Hepatocyte (in vitro differentiated cells): Measurements from ENCODE around the gene ADAMTSL5. TPM values are rescaled to one million over a fixed set of nuclear protein-coding genes. Genes with fewer than 3 reads are reported as not detected.

ENCODE experiments used
- DNase-seq: peaks from one replicate; pipeline ENCODE4 v3.0.0-alpha.2; 2016; ENCODE audit warnings: low spot score
- H2AFZ ChIP-seq: fragments of 200-600 bp; sonication (generic); 2 replicates; pipeline ENCODE4 v1.6.0; 2016; ENCODE audit warnings: antibody characterized with exemption, mild to moderate bottlenecking
- H3K27ac ChIP-seq: fragments of 200-600 bp; sonication (generic); 2 replicates; pipeline ENCODE4 v1.5.1; 2016; ENCODE audit warnings: mild to moderate bottlenecking
- H3K27me3 ChIP-seq: fragments of 200-600 bp; sonication (generic); 2 replicates; pipeline ENCODE4 v1.6.1; 2016
- H3K36me3 ChIP-seq: fragments of 200-600 bp; sonication (generic); replicated peaks from 2 replicates; pipeline ENCODE4 v1.5.1; 2016; ENCODE audit warnings: low read depth; ENCODE audit not compliant: insufficient read depth
- H3K4me1 ChIP-seq: fragments of 200-600 bp; sonication (generic); 2 replicates; pipeline ENCODE4 v1.5.1; 2016; ENCODE audit warnings: mild to moderate bottlenecking, moderate library complexity; ENCODE audit not compliant: insufficient read depth
- H3K4me2 ChIP-seq: fragments of 200-600 bp; sonication (generic); 2 replicates; pipeline ENCODE4 v1.6.0; 2016
- H3K4me3 ChIP-seq: fragments of 200-600 bp; sonication (generic); 2 replicates; pipeline ENCODE4 v1.5.1; 2016; ENCODE audit warnings: mild to moderate bottlenecking
- H3K79me2 ChIP-seq: fragments of 200-600 bp; sonication (generic); 2 replicates; pipeline ENCODE4 v1.6.0; 2017; ENCODE audit warnings: mild to moderate bottlenecking
- H3K9me2 ChIP-seq: fragments of 200-600 bp; sonication (generic); replicated peaks from 2 replicates; pipeline ENCODE4 v1.6.0; 2017; ENCODE audit warnings: mild to moderate bottlenecking; ENCODE audit not compliant: insufficient read depth
- H3K9me3 ChIP-seq: fragments of 200-600 bp; sonication (generic); 2 replicates; pipeline ENCODE4 v1.5.1; 2016; ENCODE audit warnings: low read depth, mild to moderate bottlenecking
- H4K20me1 ChIP-seq: fragments of 200-600 bp; sonication (generic); 2 replicates; pipeline ENCODE4 v1.6.0; 2016; ENCODE audit warnings: mild to moderate bottlenecking; ENCODE audit not compliant: insufficient read depth, poor library complexity, severe bottlenecking
- CTCF ChIP-seq: fragments of 200-600 bp; sonication (generic); IDR thresholded peaks from 2 replicates; pipeline ENCODE4 v1.5.1; 2016; ENCODE audit warnings: antibody characterized with exemption, mild to moderate bottlenecking; ENCODE audit not compliant: poor library complexity
- EZH2 ChIP-seq: fragments of 200-600 bp; sonication (generic); IDR thresholded peaks from 2 replicates; pipeline ENCODE4 v1.6.1; 2016; ENCODE audit warnings: antibody characterized with exemption, mild to moderate bottlenecking, borderline replicate concordance
- EZH2phosphoT487 ChIP-seq: fragments of 200-600 bp; sonication (generic); IDR thresholded peaks from one replicate; pipeline ENCODE4 v1.6.1; 2018; ENCODE audit warnings: antibody characterized with exemption, mild to moderate bottlenecking, low read depth, moderate library complexity; ENCODE audit not compliant: unreplicated experiment, severe bottlenecking
- WGBS: methylation state at CpG from one replicate; pipeline ENCODE4 v1.1.6; 2016; ENCODE audit warnings: low lambda C conversion rate; ENCODE audit errors: missing lambda C conversion rate; 5-methylcytosine and 5-hydroxymethylcytosine counted together
- polyA plus RNA-seq: library from polyadenylated mRNA; unstranded; fragments of >200 nt; fragmentation: Nextera tagmentation; extraction: Ambion mirVana; gene quantifications from 2 replicates; pipeline ENCODE4 v1.2.1, GENCODE V29; 2016
- total RNA-seq: library from RNA; depleted of rRNA; stranded (reverse); fragments of >200 nt; gene quantifications from 2 replicates; pipeline ENCODE4 v1.2.3, GENCODE V29; 2014

The ADAMTSL5 gene
- total and polyA plus RNA-seq, 2 experiments from 2014 or later, result 8.3 to 45.5 TPM

DNA sequence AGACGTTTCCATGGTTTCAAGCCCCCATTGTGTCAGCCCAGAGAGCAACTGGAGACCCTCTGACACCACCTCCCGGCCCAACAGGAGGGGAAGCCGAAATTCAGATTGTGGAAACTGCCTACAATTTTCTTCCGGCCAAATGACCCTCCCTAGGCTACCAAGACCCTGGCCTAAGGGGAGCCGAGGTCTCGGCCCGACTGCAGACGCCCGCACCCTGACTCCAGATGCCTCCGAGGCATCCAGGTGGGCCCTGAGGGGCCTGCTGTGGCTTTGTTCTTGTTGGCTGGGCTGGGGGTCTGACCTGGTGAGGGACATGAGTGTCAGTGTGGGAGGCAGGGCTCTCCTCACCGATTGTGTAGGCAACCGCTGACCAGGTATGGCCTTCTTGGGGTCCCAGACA, 45.7 kb upstream of the ADAMTSL5 start:
- H3K4me3 ChIP-seq, result no peak overlapping the region
- no peaks in the 10 kb centered on the region for H3K4me1 ChIP-seq
- no peaks in the 10 kb centered on the region for H3K9me2 ChIP-seq
- no peaks in the 10 kb centered on the region for H3K9me3 ChIP-seq
- no peaks in the 10 kb centered on the region for H3K36me3 ChIP-seq
- no peak overlapping the region for H3K4me2 ChIP-seq
- no peak for TF ChIP-seq CTCF
- TF ChIP-seq EZH2, result no peak
- no peak for TF ChIP-seq EZH2phosphoT487
- 92% methylated on average over 12 of the region's 12 CpGs for WGBS
- H4K20me1 ChIP-seq, result peaks cover 77% of the 10 kb centered on the region
- H3K27ac ChIP-seq, result no peak overlapping the region
- peaks cover 67% of the 10 kb centered on the region for H3K79me2 ChIP-seq
- H2AFZ ChIP-seq, result no peak overlapping the region
- DNase-seq, result no peak
- no peaks in the 10 kb centered on the region for H3K27me3 ChIP-seq

GRCh38 chr19:1556390-1557070, 43.7 kb upstream of the ADAMTSL5 start:
- Histone ChIP-seq H3K4me1 (no peaks in the 10 kb centered on the region), H3K9me2 (no peaks in the 10 kb centered on the region), H4K20me1 (peaks cover 56% of the 10 kb centered on the region), H3K79me2 (peaks cover 47% of the 10 kb centered on the region), H3K9me3 (no peaks in the 10 kb centered on the region), H3K4me2 (no peak overlapping the region), H3K27ac (no peak overlapping the region), H3K36me3 (no peaks in the 10 kb centered on the region), H3K4me3 (no peak overlapping the region), H2AFZ (no peak overlapping the region), H3K27me3 (no peaks in the 10 kb centered on the region)
- no peak for DNase-seq
- TF ChIP-seq EZH2phosphoT487, result no peak
- no peak for TF ChIP-seq EZH2
- no peak for TF ChIP-seq CTCF
- whole genome bisulfite sequencing, result 99% methylated on average over 45 of the region's 66 CpGs

- Histone ChIP-seq H3K27ac (no peak overlapping the region), H3K4me1 (no peaks in the 10 kb centered on the region), H2AFZ (no peak overlapping the region), H3K27me3 (no peaks in the 10 kb centered on the region), H3K9me3 (no peaks in the 10 kb centered on the region), H3K4me2 (no peak overlapping the region), H3K9me2 (no peaks in the 10 kb centered on the region), H4K20me1 (peaks cover 48% of the 10 kb centered on the region), H3K36me3 (no peaks in the 10 kb centered on the region), H3K4me3 (no peak overlapping the region), H3K79me2 (peaks cover 39% of the 10 kb centered on the region)
- TF ChIP-seq CTCF, result no peak
- TF ChIP-seq EZH2phosphoT487, result no peak
- TF ChIP-seq EZH2, result no peak
- peak; percentile 4 for DNase-seq
- WGBS, result 98% methylated on average over 75 of the region's 121 CpGs
Measured at GRCh38 chr19:1555487-1556389, 42.9 kb upstream of the ADAMTSL5 start.
